Measurements from ENCODE around the gene GPX2.

GRCh38 chr14:64942531-64943111, at the start of gene GPX2:
- TF ChIP-seq CTCF (IDR thresholded peaks at IDR 0.05): no peak
- TF ChIP-seq POLR2A (IDR thresholded peaks at IDR 0.05): peak; percentile 65

Data from right lobe of liver (tissue), 4 donors.